Retinal pigment epithelial cell (primary cell): ENCODE results near the gene PRRX1.

Source experiments
- DNase-seq: peaks from one replicate; pipeline ENCODE4 v3.0.0-alpha.2; 2010; ENCODE audit warnings: low read depth
- H3K4me3 ChIP-seq: 2 replicates; pipeline ENCODE4 v1.5.1; 2011; ENCODE audit warnings: mild to moderate bottlenecking, low read length, control low read depth, moderate library complexity
- CTCF ChIP-seq: conservative IDR thresholded peaks from 2 replicates; pipeline ENCODE4 v1.5.1; 2011; ENCODE audit warnings: low read depth, low read length, control low read depth, inconsistent platforms

PRRX1 gene

DNA sequence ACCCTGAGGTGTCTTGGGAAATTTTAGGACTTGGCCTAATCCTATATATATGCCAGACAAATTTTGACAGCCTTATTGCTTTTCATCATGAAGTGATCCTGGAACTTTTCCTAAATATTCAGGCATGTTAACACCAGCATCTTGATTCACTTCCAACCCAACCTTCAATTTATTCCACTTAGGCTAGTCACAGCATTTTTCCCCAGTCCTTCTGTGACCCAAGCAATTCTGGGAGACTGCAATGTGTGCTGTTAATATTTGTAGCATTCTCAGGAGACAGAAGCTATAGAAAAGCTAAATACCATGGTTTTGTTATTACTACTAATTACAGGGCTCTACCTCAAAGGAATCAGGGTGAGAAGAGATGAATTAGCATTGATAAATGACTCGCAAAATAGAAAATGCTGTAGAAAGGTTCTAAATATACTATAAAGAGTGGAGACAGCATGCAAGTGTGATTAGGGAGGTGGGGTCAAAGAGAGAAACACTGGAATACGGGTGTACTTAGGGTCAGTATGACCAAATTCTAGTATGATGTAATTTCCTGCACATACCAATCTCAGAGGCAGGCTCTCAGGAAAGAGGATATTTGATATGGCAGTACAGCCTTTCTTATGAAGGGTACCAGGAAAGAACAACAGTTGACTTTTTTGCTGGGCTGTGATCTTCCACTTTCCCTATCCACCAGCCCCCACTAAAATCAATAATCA is 29.1 kb downstream of the PRRX1 start:
- DNase-seq = no peak
- no peak for TF ChIP-seq CTCF
- no peak overlapping the region for H3K4me3 ChIP-seq

- no peak for DNase-seq
- no peak for TF ChIP-seq CTCF
- no peak overlapping the region for H3K4me3 ChIP-seq
Measured at GRCh38 chr1:170694172-170694926, 30.4 kb downstream of the PRRX1 start.

DNA sequence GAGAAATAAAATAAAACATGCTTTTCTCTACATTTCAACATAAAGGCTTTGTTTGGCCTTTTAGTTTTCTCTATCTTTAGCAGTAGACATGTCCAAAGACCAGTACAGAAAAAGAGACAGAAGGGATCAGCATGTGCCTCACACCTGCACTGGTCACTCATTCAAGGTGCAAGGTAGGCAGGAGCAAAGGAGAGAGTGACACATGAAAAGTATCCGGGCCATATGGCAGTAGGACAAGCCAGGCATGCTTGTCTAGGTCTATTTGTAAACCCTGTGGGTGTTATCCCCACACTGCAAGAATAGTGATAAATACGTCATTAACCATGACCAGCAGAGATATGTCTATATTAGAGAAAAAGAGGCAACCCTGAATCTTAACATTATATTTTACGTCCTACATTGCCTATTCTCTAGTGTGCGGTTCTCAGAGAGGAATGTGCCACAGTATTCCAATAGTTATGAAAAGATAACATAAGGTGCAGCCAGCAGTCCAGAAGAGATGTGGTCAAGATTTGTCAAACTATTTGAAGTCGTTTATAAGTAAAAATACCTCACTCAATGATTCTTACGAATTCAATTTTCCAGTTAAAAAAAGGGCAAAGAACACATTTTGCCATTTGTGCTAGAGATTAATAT is 32.1 kb downstream of the PRRX1 start:
- no peak overlapping the region for H3K4me3 ChIP-seq
- TF ChIP-seq CTCF = no peak
- DNase-seq = no peak

GRCh38 chr1:170696591-170697290 is 32.8 kb downstream of the PRRX1 start:
- DNase-seq = no peak
- H3K4me3 ChIP-seq = no peak overlapping the region
- no peak for TF ChIP-seq CTCF

DNA sequence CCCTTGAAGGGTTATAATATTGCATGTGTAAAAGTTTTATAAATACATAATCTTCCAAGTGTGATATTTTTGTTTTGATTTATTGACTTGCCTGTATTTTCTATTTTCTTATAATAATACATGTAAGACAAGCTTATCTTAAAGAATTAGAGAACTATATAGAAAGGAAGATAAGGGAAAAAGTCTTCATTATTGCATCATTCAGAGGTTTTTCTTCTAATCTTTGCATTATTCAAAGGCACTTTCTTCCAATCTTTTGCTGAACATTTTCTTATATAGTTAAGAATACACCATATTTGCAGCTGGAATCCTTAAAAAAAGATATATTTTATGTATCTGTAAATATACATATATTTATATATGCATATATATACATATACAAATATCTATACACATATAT is 33.4 kb downstream of the PRRX1 start:
- no peak for TF ChIP-seq CTCF
- H3K4me3 ChIP-seq = no peak overlapping the region
- DNase-seq = no peak

DNA sequence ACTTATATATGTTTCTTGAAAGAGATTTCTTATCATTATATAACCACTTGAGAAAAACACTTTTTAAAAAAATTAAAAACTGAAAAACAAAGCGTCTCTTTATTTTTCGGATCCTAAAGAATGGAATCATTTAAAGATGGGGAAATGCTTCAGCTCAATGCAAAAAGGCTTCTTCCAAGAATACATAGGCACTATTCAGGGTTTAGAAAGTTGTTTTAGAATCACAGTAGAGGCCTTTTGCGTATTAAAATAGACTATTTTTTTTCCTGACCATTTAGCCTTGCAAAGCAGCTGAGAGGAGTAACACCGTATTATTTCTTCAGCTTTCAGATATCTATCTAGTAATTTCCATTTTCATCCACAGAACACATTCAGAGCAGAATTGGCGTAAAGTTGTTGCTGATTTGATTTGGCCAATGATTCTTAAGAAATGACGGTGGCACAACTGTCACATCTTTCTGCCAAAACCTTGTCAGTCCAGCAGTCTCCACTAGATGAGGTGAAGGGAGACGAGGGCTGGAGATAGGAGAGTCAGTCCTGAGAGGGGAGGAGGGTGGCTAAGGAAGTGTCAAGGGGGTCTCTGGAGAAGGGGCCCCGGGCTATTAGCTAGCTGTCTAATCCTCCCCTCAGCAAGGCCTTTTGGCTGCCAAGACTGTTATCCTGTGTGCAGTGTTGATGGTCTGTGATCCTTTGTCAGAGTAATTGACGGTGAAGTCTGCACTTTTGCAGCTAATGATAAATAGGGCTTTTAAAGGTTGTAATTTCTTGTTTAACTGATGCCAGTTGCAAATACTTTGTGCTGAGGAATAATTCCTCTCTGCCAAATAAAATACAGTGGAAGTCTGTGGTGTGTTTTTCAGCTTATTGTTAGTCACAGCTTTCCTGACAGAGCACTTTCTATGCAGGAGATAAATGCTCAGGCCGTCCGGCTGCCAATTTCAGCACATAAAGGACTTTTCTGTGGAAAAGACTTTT is 34.7 kb downstream of the PRRX1 start:
- H3K4me3 ChIP-seq = no peak overlapping the region
- no peak for DNase-seq
- no peak for TF ChIP-seq CTCF
